ENCODE results near the gene AFF3.
"Not testable (repeated sequence)": the region's sequence is repeated elsewhere in the genome, so short reads cannot be mapped to it uniquely, and the experiment has no call there.

The AFF3 gene

DNA sequence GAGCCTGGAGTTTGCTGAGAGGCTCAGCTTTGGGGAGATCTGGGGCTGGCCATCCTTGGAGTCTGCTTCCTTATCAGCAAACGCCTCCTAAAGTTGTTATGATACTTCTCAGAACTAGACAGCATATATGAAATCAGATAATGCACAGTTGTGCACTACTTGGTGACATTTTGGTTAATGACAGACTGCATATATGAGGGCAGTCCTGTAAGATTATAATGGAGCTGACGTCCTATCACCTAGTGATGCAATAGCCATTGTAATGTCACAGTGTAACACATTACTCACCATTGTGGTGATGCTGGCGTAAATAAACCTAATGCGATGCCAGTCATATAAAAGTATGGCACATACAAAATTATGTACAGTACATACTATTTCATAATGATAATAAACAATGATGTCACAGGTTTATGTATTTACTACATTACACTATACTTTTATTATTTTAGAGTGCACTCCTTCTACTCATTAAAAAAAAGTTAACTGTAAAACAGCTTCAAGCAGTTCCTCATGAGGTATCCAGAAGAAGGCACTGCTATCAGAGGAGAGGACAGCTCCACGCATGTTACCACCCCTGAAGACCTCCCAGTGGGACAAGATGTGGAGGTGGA, 354.5 kb downstream of the AFF3 start:
- peak; percentile 2 for DNase-seq (ENCODE audit: low read depth)

GRCh38 chr2:99786636-99787390, 355.6 kb downstream of the AFF3 start:
- no peak for DNase-seq (ENCODE audit: low read depth)

GRCh38 chr2:99784946-99785345, 357.4 kb downstream of the AFF3 start:
- DNase-seq (ENCODE audit: low read depth): no peak

DNA sequence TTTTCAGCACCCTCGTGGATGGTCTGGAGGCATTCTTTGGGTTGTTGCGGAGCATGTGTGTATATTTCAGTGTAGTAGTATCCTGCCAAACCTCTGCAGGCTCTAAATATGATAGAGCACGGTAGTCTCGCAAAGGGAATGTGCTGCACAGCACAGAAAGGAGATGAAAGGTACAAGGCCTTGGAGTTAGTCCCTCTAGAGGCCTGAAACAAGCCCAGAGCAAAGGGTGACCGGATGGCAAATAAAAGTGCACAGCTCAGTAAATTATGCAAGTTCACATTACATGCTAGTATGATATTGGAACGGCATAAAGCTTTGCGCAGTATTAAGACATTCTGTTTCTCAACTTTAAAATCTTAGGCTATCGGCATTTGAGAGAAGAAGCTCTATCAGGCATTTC, 358.1 kb downstream of the AFF3 start:
- DNase-seq (ENCODE audit: low read depth): no peak

DNA sequence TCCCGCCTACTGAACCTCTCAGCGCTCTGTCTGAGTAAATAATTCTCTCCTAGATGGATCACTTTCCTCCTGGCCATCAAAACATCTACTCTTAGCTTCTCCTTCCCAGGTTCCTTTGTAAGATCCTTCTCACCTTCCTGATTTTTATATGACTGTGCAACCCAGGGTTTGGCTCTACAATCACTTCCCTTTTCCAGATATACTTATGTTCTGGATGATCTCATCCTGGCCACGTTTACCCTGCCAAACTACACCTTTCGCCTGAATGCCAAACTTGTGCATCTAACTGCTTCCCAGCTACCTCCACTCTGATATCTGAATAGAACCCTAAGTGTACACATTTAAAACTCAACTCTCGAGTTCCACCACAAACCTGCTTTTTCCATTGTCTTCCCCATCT, 362.1 kb downstream of the AFF3 start:
- no peak for DNase-seq (ENCODE audit: low read depth)

DNA sequence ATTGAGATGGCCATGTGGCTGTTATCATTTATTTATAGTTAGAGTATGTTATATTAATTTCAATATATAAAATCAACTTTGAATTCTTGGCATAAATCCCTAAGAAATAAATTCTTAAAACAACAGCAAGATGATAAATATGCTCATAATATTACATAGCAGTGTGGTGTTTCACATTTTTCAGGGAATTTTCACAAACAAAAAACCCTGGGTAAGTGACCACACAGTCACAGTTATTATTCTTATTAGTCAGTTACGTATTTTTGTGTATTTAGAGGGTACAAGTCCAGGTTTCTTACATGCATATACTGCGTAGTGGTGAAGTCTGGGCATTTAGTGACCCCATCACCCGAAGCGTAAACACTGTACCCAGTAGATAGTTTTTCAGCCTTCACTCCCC, 363.1 kb downstream of the AFF3 start:
- DNase-seq (ENCODE audit: low read depth): no peak

GRCh38 chr2:99777656-99778290, 364.6 kb downstream of the AFF3 start:
- DNase-seq (ENCODE audit: low read depth): no peak

- no peak for DNase-seq (ENCODE audit: low read depth)
Measured at GRCh38 chr2:99776906-99777646, 365.3 kb downstream of the AFF3 start.

DNA sequence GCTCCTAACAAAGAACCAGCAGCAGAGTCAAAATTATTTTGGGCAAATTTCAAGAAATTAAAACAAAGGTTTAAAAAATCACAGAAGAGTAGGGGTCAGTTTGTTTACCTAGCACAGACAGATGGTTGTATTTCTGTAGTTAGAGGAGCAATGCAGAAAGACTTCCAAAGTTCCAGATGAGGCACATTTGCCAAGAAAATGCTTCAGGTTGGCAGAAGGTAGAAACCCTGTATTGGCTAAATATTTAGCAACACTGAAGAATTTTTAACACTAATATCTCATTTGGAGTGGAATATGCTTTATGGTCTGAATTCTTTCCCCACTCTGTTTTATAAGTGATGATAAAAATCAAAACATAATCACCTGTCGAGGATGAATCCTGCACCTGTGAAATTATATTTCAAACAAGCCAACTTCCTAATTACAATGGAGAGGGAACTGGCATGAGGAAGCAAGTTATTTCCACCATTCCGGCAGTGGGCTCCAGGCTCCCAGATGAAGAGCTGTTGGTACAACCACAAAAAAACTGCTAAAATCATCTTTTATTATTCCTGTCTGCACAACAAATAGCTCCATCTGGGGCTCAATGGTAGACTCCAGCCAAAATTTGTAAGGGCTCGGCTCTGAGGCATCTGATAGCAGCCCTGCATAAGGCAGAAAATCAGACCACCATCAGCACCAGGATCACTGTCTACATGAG, 366.0 kb downstream of the AFF3 start:
- DNase-seq (ENCODE audit: low read depth): no peak

GRCh38 chr2:99775585-99775984, 366.8 kb downstream of the AFF3 start:
- DNase-seq (ENCODE audit: low read depth): no peak

DNA sequence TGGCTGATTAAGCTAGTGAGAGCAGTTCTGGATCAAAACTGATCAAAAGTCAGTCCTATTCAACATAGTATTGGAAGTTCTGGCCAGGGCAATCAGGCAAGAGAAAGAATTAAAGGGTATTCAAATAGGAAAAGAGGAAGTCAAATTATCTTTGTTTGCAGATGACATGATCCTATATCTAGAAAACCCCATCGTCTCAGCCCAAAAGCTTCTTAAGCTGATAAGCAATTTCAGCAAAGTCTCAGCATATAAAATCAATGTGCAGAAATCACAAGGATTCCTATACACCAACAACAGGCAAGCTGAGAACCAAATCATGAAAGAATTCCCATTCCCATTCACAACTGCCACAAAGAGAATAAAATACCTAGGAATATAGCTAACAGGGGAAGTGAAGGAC, 368.7 kb downstream of the AFF3 start:
- not testable (repeated sequence) for DNase-seq (ENCODE audit: low read depth)

- no peak for DNase-seq (ENCODE audit: low read depth)
Measured at GRCh38 chr2:99772591-99773331, 369.6 kb downstream of the AFF3 start.

- no peak for DNase-seq (ENCODE audit: low read depth)
Measured at GRCh38 chr2:99771681-99772333, 370.6 kb downstream of the AFF3 start.

GRCh38 chr2:99770876-99771275, 371.5 kb downstream of the AFF3 start:
- DNase-seq (ENCODE audit: low read depth): no peak

- no peak for DNase-seq (ENCODE audit: low read depth)
Measured at GRCh38 chr2:99765731-99766318, 376.6 kb downstream of the AFF3 start.

DNA sequence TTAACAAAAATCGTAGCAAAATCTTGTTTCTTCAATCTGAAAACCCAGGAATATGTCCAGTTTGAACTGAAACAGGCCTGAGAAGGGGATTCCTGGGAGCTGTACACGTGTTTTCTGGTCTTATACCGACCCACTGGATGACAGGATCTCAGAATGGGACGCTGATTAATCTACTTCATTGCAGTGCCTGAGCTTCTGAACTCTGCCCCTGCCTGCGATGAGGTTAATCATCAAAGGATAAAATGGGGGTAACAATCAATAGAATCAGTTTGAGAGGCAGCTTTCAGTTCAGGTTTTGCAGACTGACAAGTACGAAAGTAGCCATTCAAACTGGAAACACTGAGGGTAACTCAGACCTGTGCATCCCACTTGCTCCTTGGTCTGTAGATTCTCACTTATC, 378.6 kb downstream of the AFF3 start:
- DNase-seq (ENCODE audit: low read depth): no peak

DNA sequence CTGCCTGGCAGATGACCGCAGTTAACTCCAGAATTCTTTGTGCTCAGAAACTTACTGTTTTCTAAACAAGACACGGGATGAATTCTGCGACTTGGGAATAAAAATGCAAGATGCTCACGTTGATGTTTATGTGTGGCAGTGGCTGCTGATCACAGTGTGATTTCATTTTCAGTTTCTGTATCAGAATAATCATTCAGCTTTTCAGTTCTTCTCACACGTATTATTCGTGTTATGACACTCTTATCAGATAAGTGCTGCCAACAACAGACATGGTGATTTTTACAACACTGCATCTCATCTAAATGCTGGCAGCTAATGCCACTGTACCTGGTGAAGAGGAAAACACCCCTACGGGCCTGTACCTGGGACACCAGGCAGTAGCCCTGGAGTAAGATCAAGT, 379.7 kb downstream of the AFF3 start:
- no peak for DNase-seq (ENCODE audit: low read depth)

- DNase-seq (ENCODE audit: low read depth): no peak
Measured at GRCh38 chr2:99757611-99758114, 384.7 kb downstream of the AFF3 start.

DNA sequence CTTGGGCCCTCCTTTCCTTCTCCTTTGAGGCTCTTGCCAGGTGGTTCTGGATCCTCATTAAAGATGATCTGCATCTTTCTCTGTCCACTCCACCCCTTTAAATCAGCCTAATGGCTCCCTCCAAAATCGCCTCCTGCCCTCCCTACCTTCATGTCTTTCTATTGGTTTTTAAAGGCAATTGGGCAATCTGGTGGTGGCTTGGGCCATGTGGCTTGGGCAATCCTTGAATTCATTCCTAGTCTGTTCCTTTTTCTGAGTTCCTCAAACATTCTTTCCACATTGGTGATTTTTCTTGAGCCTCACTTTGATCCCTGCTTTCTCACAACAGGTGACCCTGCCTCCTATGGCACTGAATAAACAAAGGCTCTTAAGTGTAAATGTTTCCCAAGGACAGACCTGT, 386.3 kb downstream of the AFF3 start:
- DNase-seq (ENCODE audit: low read depth): no peak

DNA sequence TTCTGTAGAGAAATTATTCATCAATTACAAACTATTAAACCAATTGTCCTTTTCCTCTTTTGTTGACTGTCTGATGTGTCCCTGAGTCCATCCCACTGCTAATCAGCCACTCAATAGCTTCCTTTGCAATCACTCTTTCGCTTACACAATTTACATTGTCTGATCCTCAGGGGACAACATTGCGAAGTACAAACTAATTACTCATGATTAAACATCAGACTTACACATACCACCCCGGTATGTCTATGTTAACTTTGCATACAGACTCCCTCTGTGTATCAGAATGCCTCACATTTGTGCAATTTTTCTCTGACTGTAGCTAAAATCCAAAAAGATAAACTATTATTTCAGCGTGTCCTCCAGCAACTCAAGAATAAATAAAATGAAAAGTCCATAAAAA, 388.2 kb downstream of the AFF3 start:
- peak; percentile 58 for DNase-seq (ENCODE audit: low read depth)
